ENCODE results near the gene GLI3.
A peak's percentile ranks its signal among the peaks of the same experiment; 100 is the strongest.

The GLI3 gene

GRCh38 chr7:41992881-41993867 lies 243.8 kb downstream of the GLI3 start:
- no peak for DNase-seq

DNA sequence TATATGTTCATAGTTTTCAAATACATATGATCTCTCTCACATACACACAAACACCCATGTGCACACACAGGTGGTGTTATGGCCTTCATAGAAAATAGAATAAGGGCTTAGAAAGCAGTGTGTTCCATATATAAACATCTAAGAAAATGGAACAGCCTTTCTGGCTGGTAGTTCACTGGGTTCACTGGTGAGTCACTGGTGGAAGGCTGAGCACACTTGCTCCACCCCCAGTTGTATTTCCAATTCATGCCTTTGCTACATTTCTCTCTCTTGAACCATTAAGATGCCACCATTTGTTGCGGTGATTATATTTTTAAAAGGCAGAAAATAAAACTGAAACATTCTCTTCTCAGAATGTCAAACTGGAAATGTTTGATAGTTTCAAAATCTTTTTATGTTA lies 252.1 kb downstream of the GLI3 start:
- no peak for DNase-seq

DNA sequence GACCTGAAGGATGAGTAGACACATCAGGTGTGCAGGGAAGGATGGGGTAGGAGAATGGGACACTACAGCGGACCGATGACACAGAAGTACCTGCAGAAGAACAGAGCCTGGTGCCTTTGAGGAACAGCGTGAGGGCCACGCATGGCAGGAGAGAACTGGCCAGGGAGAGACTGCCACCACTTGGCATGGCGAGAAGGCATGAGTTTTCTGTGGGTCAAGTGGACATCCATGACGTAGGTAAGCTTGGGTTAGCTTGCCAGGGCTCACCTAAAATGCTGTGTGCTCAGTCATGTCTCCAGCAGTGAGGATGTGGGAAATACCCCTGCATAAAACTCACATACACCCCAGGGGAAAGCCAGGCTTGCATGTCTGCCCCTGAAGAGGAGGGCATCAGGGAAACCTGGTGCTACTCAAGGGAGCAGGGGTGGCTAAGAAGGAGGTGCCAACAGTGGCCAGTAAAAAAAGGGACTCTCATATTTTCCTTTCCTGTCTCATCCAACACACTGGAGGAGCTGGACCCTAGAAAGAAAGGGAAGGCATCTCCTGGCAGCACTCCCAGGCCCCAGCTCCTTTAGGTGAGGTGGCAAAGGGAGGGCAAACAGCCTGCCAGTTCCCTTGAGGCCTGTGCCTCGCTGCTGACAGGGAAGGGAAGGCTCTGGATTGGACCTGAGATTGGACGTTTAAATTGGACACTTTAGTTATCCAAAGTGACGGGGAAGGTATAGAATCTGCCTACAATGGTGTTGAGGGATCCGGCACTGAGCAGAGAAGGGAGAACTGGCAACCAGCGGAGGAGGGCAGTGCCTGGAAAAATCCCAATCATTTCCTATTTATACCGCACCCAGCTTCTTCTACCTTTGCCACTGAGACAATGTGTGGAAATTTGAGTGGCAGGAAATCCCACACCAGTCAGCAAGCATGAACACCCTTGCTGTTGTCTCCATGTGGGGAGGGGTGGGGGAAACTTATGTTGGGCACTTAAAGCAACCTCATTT lies 255.7 kb downstream of the GLI3 start:
- DNase-seq, result no peak

DNA sequence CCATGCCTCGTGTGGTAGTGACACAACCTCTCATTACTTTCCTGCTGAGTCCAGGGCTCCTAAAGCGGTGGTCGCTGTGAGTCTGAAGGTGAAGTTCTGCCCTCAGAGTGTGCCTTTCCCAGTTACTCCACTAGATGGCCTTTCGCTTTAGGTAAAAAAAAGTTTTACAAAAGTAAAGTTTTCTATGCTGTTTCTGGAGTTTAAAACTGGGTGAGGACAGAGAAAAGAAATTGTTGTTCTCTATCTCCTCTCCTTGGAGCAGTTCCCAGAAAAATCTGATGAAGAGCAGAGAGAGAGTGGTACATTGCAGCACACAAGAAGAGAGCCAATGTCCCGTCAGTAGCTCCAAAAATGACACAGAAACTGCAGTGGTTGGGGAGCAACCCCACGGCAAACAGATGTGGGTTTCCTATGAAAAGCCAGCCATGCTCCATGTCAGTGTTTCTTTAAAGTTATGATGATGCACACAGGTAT lies 257.1 kb downstream of the GLI3 start:
- DNase-seq, result peak; percentile 24

DNA sequence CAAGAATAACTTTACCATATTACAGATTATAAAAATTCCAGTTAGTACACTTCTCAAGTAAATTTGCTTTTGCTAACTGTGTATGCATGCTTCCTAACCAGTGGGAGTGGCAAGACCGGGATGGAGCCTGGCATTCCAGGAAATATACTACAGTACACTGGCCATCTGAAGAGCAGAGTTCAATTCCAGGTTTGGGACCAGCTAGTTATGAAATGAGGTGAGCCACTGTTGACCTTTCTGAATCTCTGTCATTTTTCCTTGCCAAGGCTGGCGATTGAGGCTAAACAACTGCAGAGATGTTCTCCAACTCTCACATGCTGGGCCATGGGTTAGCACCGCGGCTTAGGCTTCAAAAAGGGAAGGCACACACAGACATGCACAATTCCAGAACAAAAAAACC lies 258.2 kb downstream of the GLI3 start:
- DNase-seq, result no peak

DNA sequence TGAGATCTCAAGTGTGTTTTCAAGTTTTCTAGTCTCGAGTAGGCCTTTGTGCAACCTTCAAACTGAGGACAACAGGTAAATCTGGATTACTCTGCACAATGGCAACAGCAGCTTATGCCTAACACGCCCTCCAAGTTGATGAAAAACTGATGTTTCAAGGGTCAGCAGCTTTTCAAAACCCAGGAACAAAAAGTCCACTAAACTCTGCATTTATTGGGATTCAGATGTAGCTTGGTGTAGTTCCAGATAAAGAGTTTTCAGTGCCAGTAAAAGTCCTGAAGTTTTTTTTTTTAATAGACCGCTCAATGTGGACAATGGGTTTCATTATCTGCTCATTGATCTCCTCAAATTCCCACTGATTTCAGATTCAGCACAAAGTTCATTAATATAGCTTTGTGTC lies 259.3 kb downstream of the GLI3 start:
- no peak for DNase-seq

DNA sequence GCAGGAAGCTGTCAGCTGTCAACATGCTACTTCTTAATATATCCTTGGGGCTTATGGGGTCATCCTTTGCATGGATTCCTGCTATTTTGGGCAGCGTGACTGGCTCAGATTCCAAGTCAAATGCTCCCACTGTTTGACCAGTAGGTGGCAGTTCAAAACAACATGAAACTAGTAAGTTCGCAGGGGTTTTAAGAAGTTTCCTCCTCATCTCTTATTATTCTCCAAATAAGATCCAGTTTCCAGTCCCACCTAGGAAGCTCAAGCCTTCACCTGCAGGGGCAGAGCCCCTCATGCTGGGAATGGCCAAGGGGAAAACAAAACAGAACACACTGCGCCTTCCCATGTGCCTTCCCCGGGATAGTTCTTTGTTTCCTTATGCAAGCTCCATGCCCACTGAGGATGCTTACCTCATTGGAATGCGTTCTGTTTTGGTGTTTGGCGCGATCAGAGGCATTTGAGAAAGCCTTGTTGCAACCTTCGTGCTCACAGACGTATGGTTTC lies 259.8 kb downstream of the GLI3 start:
- DNase-seq, result peak; percentile 43

- DNase-seq, result no peak
These were observed 260.6 kb downstream of the GLI3 start for GRCh38 chr7:41976411-41976810.

GRCh38 chr7:41975849-41976248 lies 261.2 kb downstream of the GLI3 start:
- no peak for DNase-seq

DNA sequence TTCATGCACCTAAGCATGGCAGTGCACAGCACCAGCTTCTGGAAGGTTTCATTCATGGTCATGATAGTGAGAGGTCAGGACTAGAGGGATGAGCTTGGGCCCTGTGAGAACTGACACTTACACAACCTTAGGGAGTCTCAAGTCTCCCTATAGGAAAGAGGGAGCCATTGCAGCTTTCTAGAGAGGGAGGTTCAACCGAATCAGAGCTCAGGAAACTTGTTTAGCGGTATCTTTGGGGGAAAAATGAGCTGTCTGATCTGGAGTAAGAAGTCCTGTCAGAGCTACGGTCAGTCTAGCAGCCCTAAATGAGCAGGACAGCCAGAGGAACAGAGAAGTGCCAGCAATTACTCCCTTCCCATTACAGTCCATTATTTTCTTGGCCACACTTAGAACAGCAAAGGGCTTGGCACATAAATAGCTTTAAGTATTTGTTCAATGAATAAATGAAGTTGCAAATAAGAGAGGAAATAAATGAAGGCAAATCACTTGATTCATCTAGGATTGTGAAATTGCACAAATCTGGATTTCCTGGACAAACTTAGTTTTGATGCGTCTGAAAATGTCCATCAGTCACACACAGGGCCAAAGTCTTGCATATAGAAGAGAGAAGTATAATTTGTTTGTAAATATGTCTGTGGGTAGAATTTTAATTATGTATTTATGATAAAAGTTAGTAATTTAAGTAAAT lies 262.0 kb downstream of the GLI3 start:
- no peak for DNase-seq

GRCh38 chr7:41973202-41973730 lies 263.7 kb downstream of the GLI3 start:
- DNase-seq, result no peak

GRCh38 chr7:41972776-41973175 lies 264.2 kb downstream of the GLI3 start:
- no peak for DNase-seq

DNA sequence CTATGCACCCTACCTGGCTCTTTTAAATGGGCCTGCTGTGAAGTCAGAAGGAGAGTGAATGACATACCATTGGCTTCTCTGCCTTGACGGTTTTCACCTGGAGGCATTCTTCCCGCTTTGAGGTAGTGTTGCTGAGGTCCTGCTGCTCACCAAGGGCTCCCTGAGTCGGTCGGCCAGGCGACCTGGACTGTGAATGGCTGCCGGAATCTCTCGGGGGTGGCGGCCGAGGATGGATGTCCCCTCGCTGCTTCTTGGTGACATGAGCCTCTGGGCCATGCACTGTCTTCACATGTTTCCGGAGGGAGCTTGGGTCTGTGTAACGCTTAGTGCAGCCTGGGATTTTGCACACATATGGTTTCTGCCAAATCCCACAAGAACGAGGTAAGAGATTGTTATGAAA lies 264.7 kb downstream of the GLI3 start:
- DNase-seq, result no peak

GRCh38 chr7:41971640-41972187 lies 265.3 kb downstream of the GLI3 start:
- DNase-seq, result no peak

DNA sequence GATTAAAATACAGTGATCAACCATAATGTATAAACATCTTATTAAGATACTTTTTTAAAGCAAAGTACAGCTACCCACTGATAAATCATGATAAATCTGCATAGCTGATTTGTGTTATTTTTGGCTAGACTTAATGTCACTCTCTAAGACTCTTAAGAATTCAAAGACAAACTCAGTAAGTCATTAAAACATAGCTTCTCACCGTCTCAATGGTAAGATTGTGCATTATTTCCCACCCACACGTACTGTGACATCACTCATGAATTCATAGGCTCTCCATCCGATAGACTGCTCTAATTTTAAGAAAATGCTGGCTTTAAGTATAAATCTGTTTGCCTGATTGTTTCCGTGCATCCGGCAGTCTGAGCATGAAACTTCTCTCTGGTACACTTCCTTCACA lies 266.1 kb downstream of the GLI3 start:
- DNase-seq, result no peak

- no peak for DNase-seq
These were observed 267.4 kb downstream of the GLI3 start for GRCh38 chr7:41969561-41970105.

- no peak for DNase-seq
These were observed 269.9 kb downstream of the GLI3 start for GRCh38 chr7:41967156-41967555.

- DNase-seq, result no peak
These were observed 271.0 kb downstream of the GLI3 start for GRCh38 chr7:41965951-41966505.

- DNase-seq, result no peak
These were observed 271.9 kb downstream of the GLI3 start for GRCh38 chr7:41964849-41965745.

DNA sequence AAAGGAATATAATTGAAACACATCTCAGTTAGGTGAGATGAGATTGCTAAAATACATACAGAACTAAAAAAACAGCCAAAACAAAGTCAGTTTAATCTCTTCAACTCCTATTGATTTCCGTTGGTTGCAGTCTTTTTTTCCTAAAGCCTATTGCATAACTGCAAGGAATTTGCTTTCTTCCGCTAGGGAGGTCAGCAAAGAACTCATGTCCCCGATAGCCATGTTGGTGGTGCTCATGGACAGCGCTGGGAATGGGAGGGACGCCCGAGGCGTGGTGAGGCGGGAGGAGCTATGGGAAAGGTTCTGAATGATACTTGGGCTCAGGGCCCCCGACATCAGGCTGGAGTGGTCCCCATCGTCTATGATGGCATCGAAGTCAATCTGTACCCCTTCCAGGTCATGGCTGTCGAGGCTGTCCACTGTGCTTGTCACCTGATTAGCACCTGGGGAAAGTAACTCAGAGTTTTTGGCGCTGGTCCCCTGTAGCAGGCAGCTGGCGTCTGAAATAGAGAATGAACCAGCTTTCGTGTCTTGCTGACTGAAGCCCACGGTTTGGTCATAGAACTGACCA lies 272.7 kb downstream of the GLI3 start:
- DNase-seq, result no peak

Data from NCI-H82 (cell line).